G401.6 (cell line): ENCODE results near the gene NOP53.
"Not testable (repeated sequence)": the region's sequence is repeated elsewhere in the genome, so short reads cannot be mapped to it uniquely, and the experiment has no call there.

Source experiments
- FAIRE-seq: peaks from 2 replicates; lab custom pipeline; 2012; peaks lifted over from hg19 to GRCh38; lab: Jason Lieb, UNC

Gene NOP53

DNA sequence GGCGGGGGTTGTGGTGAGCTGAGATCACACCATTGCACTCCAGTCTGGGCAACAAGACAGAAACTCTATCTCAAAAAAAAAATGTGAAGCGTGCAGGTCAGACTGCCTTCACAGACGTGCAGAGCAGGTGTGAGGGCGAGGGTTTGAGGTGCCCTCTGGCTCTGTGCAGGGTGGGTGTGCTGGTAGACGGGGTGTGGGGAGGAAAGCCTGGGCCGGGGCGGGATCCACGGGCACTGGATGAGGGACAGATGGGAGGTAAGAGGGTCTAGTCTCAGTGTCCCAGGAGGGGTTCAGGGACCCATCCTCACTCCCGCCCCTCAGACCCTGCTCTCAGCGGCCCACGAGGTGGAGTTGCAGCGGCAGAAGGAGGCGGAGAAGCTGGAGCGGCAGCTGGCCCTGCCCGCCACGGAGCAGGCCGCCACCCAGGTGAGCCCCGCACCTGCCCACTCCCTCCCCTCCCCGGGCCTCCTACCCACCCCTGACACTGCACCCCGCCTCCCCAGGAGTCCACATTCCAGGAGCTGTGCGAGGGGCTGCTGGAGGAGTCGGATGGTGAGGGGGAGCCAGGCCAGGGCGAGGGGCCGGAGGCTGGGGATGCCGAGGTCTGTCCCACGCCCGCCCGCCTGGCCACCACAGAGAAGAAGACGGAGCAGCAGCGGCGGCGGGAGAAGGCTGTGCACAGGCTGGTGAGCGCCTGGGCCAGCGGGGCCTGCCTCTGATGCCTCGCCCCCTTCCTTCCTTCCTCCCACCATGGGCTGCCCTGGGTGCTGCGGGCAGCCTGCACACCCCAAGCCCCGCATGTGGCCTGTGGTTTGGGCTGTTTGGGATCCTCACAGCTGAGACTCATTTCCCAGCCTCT, 9.1 kb downstream of the NOP53 start:
- FAIRE-seq: no peak

DNA sequence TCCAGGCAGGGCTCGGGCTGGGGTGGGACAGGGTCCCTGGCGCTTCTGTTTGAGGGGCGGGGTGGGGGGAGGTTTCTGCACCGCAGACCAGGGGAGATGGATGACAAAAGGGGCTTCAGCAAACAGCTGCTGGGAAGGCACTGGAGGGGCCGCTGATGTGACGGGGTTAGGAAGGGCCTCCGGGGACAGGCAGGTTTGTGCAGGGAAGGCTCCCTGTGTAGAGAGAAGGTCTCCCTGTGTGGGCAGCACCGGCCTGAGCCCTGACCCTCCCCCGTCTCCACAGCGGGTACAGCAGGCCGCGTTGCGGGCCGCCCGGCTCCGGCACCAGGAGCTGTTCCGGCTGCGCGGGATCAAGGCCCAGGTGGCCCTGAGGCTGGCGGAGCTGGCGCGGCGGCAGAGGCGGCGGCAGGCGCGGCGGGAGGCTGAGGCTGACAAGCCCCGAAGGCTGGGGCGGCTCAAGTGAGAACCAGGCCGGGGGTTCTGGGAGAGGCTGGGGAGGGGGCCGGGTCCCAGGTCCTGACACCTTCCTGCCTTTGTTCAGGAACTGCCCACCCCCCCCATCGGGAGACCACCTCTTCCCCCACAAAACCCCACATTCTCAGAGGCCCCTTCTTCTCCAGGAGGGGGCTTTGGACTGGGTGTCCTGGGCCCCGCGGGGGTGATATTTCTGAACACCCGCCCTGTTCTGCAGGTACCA, 9.9 kb downstream of the NOP53 start:
- FAIRE-seq: no peak

DNA sequence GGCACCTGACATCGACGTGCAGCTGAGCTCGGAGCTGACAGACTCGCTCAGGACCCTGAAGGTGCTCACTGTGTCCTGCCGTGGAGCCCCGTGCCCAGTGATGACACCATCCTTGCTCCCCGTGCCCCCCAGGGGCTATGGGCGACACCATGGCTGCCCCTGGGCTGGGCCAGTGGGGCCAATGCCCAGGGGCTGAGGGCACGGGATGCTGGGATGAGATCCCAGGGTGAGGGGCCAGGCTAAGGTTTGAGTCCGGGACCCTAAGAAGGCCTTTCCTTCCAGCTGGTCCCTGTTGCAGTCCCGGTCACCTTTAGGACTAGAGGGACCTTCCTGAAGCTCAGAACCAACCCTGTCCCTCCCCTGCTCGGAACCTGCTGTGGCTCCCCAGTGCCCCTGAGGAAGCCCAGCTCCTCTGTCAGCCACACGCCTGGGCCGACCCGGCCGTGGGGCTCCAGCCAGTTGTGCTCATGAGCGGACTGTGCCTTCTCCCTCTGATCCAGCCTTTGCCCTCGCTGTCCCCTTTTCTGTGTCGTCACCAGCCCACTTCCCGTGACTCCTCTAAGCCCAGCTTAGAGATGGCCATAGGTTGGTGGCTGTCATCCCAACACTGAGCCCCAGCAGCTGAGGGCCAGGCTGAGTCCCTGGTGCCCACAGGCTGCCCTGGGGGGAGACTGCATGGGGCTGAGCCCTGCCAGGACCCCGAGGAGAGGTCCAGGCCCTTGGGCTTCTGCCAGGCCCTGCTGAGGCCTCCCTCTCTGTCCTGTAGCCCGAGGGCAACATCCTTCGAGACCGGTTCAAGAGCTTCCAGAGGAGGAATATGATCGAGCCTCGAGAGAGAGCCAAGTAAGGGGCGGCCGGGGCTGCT, 10.6 kb downstream of the NOP53 start:
- FAIRE-seq: no peak

DNA sequence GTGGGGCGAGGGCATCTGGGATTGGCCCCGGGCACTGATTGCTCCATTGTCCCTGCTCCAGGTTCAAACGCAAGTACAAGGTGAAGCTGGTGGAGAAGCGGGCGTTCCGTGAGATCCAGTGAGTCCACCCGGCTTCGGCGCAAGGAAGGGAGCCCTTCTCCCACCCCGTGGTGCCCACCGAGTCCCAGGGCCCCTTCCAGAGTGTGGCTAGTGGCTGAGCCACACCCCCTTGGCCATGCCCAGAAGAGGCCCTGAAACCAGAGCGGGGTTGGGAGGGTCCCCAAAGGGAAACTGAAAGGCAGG, 11.2 kb downstream of the NOP53 start:
- FAIRE-seq: no peak

DNA sequence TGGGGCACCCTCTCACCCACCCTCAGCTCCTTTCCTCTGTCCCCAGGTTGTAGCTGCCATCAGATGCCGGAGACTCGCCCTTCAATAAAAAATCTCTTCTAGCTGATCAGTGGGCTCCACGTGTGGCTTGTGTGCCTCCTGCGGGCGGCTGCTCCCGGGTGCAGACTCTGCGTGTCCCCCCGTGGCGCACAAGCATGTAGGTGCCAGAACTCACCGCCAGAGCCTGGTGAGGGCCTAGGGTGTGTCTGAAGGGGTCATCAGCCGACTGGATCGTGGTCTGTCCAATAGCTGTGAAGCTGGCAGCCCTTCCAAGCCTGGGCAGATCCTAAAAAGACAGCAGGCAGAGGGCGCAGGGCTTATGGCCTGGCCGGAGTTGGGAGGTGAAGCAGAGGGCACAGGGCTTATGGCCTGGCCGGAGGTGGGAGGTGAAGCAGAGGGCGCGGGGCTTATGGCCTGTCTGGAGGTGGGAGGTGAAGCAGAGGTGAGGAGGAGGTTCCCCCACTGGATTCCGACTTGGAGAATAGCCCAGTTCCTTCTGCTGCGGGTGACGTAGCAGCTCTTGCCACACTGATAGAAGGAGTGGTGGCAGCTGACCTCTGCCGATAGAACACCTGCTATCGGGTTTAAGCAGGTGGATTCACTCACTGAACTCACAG, 11.7 kb downstream of the NOP53 start:
- FAIRE-seq: no peak

DNA sequence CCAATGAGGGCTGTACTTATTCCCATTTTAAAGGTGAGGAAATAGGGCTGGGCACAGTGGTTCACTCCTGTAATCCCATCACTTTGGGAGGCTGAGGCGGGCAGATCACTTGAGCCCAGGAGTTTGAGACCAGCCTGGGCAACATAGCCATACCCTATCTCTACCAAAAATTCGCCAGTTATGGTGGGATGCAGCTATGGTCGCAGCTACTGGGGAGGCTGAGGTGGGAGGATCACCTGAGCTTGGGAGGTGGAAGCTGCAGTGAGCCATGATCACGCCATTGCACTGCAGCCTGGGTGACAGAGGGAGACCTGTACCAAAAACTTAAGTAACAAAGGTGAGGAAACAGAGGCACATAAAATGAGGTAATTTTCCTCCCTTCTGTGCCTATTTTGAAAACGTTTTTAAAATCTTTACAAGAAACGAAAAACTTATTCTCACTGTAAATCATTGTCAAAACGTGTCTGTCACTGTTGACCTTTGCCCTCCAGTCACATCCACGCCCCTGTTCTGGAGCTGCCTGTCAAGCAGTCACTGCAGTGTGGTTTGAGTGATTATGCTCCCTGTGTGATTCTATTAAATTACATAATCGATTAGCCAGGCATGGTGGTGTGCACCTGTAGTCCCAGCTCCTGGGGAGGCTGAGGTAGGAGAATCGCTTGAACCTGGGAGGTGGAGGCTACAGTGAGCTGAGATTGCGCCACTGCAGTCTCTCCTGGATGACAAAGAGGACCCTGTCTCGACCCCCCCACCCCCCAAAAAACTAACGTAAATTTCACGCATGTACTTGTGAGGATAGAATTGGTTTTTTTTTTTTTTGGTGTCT, 12.5 kb downstream of the NOP53 start:
- FAIRE-seq: no peak

DNA sequence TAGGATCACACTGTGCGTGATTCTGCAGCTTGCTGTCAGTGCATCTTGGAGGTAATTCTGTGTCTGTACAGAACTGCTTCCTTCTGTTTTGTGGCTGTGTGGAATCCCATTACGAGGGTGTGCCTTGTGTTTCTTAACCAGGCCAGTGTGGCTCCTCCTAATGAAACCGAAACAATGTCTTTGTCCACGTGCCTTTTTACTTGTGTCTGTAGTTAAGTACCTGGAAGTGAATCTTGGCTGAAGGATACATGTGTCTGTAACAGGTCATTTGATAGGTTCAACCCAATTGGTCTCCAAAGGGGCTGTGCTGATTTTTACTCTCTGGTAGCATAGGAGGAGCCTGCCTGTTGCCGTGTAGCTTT, 13.1 kb downstream of the NOP53 start:
- FAIRE-seq: no peak

DNA sequence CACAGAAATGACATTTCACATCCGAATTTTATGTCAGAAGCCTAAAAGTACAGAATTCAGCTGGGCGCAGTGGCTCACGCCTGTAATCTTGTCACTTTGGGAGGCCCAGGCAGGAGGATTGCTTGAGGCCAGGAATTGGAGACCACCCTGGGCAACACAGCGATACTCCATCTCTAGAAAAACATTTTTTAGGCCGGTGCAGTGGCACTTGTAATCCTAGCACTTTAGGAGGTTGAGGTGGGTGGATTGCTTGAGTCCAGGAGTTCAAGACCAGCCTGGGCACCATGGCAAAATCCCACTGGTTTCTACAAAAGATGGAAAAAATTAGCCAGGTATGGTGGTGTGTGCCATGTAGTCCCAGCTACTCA, 15.3 kb downstream of the NOP53 start:
- FAIRE-seq: no peak

DNA sequence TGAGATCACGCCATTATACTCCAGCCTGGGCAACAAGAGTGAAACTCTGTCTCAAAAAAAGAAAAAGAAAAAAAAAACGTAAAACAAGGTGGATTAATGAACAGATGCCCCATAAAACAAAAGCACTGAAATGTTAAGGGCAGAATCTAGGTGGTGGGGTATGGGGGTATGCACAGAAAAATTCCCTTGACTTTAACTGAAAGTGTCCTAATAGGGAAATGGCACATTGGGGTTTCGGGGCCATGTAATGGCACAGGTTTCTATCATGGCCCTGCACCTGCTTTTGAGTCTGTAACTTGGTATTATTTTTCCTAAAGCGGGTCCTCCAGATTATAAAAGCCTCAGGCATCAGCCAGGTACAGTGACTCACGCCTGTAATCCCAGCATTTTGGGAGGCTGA, 16.2 kb downstream of the NOP53 start:
- no peak for FAIRE-seq

DNA sequence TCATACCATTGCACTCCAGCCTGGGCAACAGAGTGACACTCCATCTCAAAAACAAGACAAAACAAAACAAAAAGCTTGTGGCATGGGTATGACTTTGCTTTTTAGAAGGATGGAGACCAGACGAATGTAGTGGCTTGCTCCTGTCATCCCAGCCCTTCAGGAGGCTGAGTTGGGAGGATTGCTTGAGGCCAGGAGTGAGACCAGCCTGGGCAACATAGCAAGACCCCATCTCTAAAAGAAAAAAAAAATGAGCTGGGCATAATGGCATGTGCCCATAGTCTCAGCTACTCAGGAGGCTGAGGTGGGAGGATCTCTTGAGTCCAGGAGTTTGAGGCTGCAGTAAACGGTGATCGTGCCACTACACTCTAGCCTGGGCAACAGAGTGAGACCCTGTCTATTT, 16.8 kb downstream of the NOP53 start:
- FAIRE-seq: no peak

DNA sequence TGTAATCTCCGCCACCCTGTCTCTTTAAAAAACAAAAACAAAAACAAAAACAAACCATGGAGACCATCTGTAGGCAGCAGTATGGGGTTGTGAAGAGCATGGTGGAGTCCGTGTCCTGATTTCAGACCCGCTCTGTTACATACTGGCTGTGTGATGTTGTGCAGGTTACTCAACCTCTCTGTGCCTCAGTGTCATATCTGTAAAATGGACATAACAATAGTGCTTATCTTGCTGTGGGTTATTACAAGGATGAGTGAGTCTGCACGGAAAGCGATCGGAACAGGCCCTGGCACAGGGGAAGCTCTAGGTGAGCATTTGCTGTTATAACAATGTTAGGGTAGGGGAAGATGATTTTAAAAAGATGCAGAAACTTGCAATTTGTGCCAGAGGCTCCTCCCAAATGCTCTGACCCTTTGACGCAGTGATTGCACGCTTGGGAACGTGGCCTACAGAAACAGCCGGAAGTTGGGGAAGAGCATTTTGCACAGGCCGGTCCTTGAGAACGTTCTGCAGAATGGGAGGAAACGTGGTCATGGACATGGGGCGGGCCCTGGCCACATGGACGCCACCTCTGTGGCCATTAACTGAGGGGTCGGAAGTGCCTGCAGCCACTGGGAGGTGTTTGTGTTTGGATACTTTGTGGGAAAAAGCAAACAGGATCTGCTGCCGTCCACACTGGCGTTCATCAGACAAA, 17.4 kb downstream of the NOP53 start:
- no peak for FAIRE-seq

DNA sequence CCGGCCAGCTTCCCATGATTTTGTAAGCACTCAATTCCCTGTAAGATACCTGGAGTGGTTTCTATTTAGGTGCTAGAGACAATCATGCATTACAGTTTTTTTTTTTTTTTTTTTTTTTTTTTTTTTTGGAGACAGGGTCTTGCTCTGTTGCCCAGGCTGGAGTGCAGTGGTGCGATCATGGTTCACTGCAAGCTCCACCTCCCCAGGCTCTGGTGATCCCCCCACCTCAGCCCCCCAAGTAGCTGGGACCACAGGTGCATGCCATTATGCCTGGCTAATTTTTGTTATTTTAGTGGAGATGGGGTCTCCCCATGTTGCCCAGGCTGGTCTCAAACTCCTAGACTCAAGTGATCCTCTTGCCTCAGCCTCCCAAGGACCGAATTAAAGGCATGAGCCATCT, 19.4 kb downstream of the NOP53 start:
- FAIRE-seq: not testable (repeated sequence)

DNA sequence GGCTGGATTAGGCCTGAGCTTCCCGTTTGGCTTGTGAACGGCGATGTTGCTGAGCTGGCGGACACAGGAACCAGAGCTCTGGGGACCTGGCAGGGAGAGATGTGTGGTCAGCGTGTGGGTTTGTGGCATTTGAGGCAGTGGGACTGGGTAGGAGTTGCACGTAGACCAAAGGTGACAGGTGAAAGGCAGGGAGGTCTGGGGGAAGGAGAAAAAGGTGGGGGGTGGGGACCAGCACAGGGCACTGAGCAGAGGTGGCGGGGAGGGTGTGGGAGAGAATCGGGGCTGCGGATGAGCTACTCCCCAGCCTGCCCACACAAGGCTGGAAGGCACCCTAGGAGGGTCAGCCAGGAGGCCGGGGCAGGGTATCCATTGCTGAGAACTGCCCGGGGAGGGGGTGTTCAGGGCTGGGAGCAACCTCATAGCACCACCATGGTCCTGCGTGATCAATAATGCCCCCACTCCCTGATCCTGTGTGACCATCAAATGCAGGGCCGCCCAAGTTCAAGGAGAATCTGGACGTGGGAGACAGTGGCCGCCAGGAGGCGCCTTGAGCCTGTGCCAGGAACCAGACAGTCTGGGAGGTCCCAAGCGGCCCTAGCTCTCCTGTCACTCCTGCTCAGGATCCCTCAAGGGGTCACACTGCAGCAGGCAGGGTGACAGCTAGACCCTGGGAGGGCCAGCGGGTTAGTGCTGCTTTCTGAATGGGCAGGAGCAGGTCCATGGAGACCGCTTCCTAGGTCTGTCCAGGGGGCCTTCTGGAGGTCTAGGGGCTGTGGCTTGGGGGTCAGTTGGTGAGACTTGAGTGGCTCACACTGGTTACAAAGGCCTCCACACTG, 20.4 kb downstream of the NOP53 start:
- FAIRE-seq: no peak

DNA sequence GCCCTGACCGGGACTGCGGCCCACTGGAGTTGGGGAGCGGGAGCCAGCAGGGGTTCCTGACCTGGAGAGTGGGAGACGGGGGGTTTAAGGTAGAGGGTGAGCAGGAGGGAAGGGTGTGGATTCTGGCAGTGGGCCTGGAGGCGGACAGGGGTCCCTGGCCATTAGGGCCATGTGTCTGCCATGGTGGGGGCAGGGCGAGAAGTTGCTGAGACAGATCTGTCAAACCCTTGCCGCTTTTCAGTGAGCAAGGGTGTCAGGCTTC, 20.9 kb downstream of the NOP53 start:
- no peak for FAIRE-seq

DNA sequence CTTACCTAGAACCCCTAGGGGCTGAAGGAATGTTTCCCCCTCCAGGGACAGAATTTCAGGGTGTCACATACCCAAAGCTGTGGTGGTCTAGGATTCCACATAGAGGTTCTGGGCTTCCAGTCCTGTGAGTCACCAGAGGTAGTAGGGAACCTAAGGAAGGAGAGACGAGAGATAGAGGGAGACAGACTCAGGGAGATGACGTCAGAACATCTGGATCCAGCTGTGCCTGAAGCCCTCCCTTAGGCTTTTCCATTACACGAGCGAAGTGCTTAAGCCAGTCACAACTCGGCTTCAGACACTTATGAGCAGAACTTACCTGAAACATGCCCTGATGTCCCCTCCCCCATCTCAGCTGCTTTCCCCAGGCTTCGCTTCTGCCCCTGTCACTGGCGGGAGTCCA, 21.3 kb downstream of the NOP53 start:
- no peak for FAIRE-seq

DNA sequence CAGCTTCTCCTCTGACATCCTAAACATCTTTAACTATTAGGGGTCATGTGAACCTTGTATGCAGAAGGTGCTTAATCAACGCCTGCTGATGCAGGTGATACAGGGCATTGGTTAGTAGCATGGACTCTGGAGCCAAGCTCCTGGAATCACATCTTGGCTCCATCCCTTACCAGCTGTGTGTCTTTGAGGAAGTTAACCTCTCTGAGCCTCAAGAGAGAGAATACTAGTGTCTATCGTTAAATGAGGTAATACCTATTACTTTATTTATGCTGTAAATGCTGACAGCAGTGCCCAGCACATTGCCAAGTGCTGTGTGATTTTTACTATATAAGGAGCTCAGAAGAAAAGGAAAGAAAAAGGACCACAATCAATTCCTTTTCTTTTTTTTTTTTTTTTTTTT, 22.0 kb downstream of the NOP53 start:
- no peak for FAIRE-seq

DNA sequence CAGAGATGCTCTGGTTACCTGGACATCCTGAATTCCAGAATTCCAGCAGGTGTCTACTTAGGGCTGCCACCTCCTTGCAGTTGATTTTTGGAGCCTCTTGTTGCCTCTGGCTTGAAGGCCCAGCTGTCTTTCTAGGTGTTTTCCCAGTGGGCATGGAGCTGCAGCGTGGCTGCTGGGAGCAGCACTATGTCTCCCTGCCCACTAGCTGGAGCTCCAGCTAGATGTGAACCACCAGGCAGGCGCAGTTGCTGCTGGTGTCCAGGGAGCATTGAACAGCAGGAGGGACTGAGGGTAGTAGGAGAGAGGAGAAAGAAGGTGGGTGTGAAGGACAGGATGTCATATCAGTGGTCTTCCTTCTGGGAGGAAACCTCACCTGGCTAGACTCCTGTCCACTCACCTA, 23.3 kb downstream of the NOP53 start:
- FAIRE-seq: no peak

DNA sequence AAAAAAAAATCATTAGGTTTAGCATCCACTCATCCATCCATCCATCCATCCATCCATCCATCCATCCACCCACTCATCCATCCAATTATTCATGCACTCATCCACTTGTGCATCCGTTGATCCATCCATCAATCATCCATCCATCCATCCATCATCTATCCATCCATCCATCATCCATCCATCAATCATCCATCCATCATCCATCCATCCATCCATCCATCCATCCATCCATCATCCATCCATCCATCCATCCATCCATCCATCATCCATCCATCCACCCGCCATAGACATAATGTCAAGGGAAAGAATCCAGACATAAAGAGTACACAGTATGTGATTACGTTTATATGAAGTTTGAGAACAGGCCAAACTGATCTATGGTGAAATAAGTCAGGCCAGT, 24.2 kb downstream of the NOP53 start:
- no peak for FAIRE-seq

DNA sequence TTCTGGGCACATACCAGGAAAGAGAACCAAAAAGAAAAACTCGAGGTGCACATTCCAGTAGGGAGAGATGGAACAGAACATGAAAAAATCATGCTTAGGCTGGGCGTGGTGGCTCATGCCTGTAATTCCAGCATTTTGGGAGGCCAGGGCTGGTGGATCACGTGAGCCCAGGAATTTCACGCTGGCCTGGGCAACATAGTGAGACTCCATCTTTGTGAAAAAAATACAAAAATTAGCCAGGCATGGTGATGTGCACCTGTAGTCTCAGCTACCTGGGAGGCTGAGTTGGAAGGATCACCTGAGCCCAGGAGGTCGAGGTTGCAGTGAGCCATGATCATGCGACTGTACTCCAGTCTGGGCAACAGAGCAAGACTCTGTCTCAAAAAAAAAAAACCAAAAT, 25.9 kb downstream of the NOP53 start:
- not testable (repeated sequence) for FAIRE-seq

DNA sequence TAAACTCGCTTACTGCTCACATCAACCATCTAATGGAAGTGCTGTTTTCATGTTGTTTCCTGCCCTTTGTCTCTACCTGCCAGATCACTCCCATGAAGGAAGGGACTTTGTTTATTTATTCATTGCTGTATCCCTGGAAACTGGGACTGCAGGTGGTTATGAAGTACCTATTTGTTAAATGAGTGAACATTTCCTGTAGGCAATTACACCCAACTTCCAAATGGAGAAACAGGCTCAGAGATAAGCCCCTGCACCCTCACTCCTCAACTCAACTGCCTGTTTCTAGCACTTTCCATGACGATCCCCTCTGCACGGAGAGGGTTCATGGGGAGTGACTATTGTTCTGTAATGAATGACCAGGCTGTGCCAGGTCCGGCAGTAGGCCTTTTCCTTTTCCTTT, 31.2 kb downstream of the NOP53 start:
- no peak for FAIRE-seq
